Measurements from ENCODE around the gene GDF10. TPM values are rescaled to one million over a fixed set of nuclear protein-coding genes. Genes with fewer than 3 reads are reported as not detected.

Gene GDF10
- total and polyA plus RNA-seq, 8 donors = 0.31 to 2.6 (median 0.90) TPM; not detected in 5

- Histone ChIP-seq H3K4me1 (peaks cover 0 to 11% (median 2%) of the 10 kb centered on the region in 4 donors), H3K9me3 (no peaks in the 10 kb centered on the region), H3K27me3 (no peaks in the 10 kb centered on the region), H3K36me3 (no peaks in the 10 kb centered on the region), H3K27ac (no peak overlapping the region), H3K4me3 (no peak overlapping the region)
- no peak for TF ChIP-seq CTCF (IDR thresholded peaks at IDR 0.05)
- TF ChIP-seq POLR2AphosphoS5 (IDR thresholded peaks at IDR 0.05) = no peak
- TF ChIP-seq EP300 (IDR thresholded peaks at IDR 0.05) = no peak
- no peak for TF ChIP-seq POLR2A (IDR thresholded peaks at IDR 0.05)
- peak in 1 of 2 donors; percentile 51 for DNase-seq
- 32 to 61% (median 42%) methylated on average over 8 to 12 of the region's 12 CpGs for WGBS, 5 donors
- intact Hi-C loops (cut with DNase I; ENCODE audit: low total_unique reads) = no loop called here
Measured at GRCh38 chr10:47287365-47287802, 12.6 kb upstream of the GDF10 start.

GRCh38 chr10:47287805-47288204 lies 12.2 kb upstream of the GDF10 start:
- DNase-seq = no peak
- TF ChIP-seq EP300 (IDR thresholded peaks at IDR 0.05) = no peak
- TF ChIP-seq POLR2A (IDR thresholded peaks at IDR 0.05) = no peak
- TF ChIP-seq POLR2AphosphoS5 (IDR thresholded peaks at IDR 0.05) = no peak
- no peak for TF ChIP-seq CTCF (IDR thresholded peaks at IDR 0.05)
- WGBS, 5 donors = 82 to 86% (median 83%) methylated on average over 4 to 6 of the region's 6 CpGs
- no peak overlapping the region for H3K27ac ChIP-seq
- no peak overlapping the region for H3K4me3 ChIP-seq
- no peaks in the 10 kb centered on the region for H3K9me3 ChIP-seq
- intact Hi-C loops (cut with DNase I; ENCODE audit: low total_unique reads) = no loop called here
- no peaks in the 10 kb centered on the region for H3K27me3 ChIP-seq
- H3K4me1 ChIP-seq = peaks cover 0 to 11% (median 2%) of the 10 kb centered on the region in 4 donors
- H3K36me3 ChIP-seq = no peaks in the 10 kb centered on the region

- WGBS, 5 donors = 84 to 91% (median 87%) methylated on average over 8 of the region's 8 CpGs
- no peaks in the 10 kb centered on the region for H3K36me3 ChIP-seq
- H3K27ac ChIP-seq = no peak overlapping the region
- intact Hi-C loops (cut with DNase I; ENCODE audit: low total_unique reads) = no loop called here
- no peak for DNase-seq
- no peaks in the 10 kb centered on the region for H3K27me3 ChIP-seq
- H3K9me3 ChIP-seq = no peaks in the 10 kb centered on the region
- no peak for TF ChIP-seq EP300 (IDR thresholded peaks at IDR 0.05)
- TF ChIP-seq POLR2A (IDR thresholded peaks at IDR 0.05) = no peak
- no peak for TF ChIP-seq CTCF (IDR thresholded peaks at IDR 0.05)
- no peak for TF ChIP-seq POLR2AphosphoS5 (IDR thresholded peaks at IDR 0.05)
- no peak overlapping the region for H3K4me3 ChIP-seq
- peaks cover 0 to 11% (median 2%) of the 10 kb centered on the region in 4 donors for H3K4me1 ChIP-seq
Measured at GRCh38 chr10:47288236-47288635, 11.8 kb upstream of the GDF10 start.

GRCh38 chr10:47288916-47289495 lies 11.0 kb upstream of the GDF10 start:
- Histone ChIP-seq H3K27me3 (peaks cover 0 to 3% (median 0%) of the 10 kb centered on the region in 3 donors), H3K36me3 (no peaks in the 10 kb centered on the region), H3K27ac (no peak overlapping the region), H3K4me1 (peaks cover 0 to 11% (median 2%) of the 10 kb centered on the region in 4 donors), H3K9me3 (no peaks in the 10 kb centered on the region), H3K4me3 (no peak overlapping the region)
- 72 to 82% (median 74%) methylated on average over 8 to 9 of the region's 9 CpGs for WGBS, 5 donors
- DNase-seq = no peak
- TF ChIP-seq CTCF (IDR thresholded peaks at IDR 0.05) (no peak), EP300 (IDR thresholded peaks at IDR 0.05) (no peak), POLR2A (IDR thresholded peaks at IDR 0.05) (no peak), POLR2AphosphoS5 (IDR thresholded peaks at IDR 0.05) (no peak)
- intact Hi-C loops (cut with DNase I; ENCODE audit: low total_unique reads) = no loop called here
